GM12878 (cell line): ENCODE measurements around the gene APBA1. TPM values are rescaled to one million over a fixed set of nuclear protein-coding genes. Genes with fewer than 3 reads are reported as not detected.

Experiments used
- ATAC-seq: fragments of 200-7000 bp; cut with Tn5 transposase; 3 replicates; pipeline ENCODE4 v1.9.1; 2020; ENCODE audit warnings: mild to moderate bottlenecking, moderate library complexity
- BruUV-seq: library from RNA; stranded (reverse); fragments of 400-500 nt; replicated peaks from 2 replicates; lab custom pipeline; 2021; lab: Mats Ljungman, UMichigan
- CTCF ChIA-PET: fragments of 300-600 bp; sonication (Branson Sonifier 250); formaldehyde crosslinking; extraction: SDS; loops from one replicate; lab custom pipeline; 2021; ENCODE audit warnings: inconsistent platforms; lab: Yijun Ruan, JAX
- POLR2A ChIA-PET: fragments of 350-600 bp; formaldehyde crosslinking; extraction: SDS; loops from one replicate; lab custom pipeline; 2021; ENCODE audit warnings: inconsistent platforms; lab: Charles Lee
- RAD21 ChIA-PET: fragments of 300-600 bp; sonication (Branson Sonifier 250); formaldehyde crosslinking; loops from one replicate; lab custom pipeline; 2023; ENCODE audit warnings: antibody characterized with exemption; ENCODE audit not compliant: unreplicated experiment; lab: Charles Lee
- SMC1A ChIA-PET: fragments of 300-600 bp; sonication (Branson Sonifier 250); formaldehyde crosslinking; loops from one replicate; lab custom pipeline; 2023; ENCODE audit not compliant: unreplicated experiment, uncharacterized antibody; lab: Charles Lee
- DNase-seq: peaks from one replicate; pipeline ENCODE4 v3.0.0-alpha.2; 2011; ENCODE audit warnings: low read depth, low spot score
- FAIRE-seq: peaks from 3 replicates; lab custom pipeline; 2011; peaks lifted over from hg19 to GRCh38; lab: Jason Lieb, UNC
- H2AFZ ChIP-seq: 2 replicates; pipeline ENCODE4 v1.6.0; 2011; ENCODE audit warnings: low read depth, low read length, control low read depth; ENCODE audit not compliant: control insufficient read depth
- H3K27ac ChIP-seq: 2 replicates; pipeline ENCODE4 v1.5.1; 2011; ENCODE audit warnings: control low read depth; ENCODE audit not compliant: control insufficient read depth, insufficient read depth
- H3K27me3 ChIP-seq, 2 experiments: replicated peaks in 1 of 2; 2 replicates each; pipeline versions ENCODE4 v1.6.0 to v1.6.1; 2011; ENCODE audit warnings: low read length in 1 of 2; ENCODE audit not compliant: control insufficient read depth in 2 of 2, insufficient read depth in 2 of 2
- H3K36me3 ChIP-seq, 2 experiments: 2 replicates each; pipeline ENCODE4 v1.5.1; 2011; ENCODE audit warnings: low read length in 1 of 2; ENCODE audit not compliant: control insufficient read depth in 2 of 2, insufficient read depth in 2 of 2
- H3K4me1 ChIP-seq: 2 replicates; pipeline ENCODE4 v1.6.1; 2011; ENCODE audit warnings: mild to moderate bottlenecking, low read length, moderate library complexity, mixed read lengths; ENCODE audit not compliant: control insufficient read depth, insufficient read depth
- H3K4me2 ChIP-seq: 2 replicates; pipeline ENCODE4 v1.6.0; 2011; ENCODE audit warnings: control low read depth; ENCODE audit not compliant: control insufficient read depth, insufficient read depth
- H3K4me3 ChIP-seq: fragments of 200-600 bp; sonication (generic); 2 replicates; pipeline ENCODE4 v1.5.1; 2016
- H3K79me2 ChIP-seq: 2 replicates; pipeline ENCODE4 v1.6.0; 2011; ENCODE audit warnings: low read length; ENCODE audit not compliant: control insufficient read depth, insufficient read depth
- H3K9ac ChIP-seq: 2 replicates; pipeline ENCODE4 v1.8.0; 2011; ENCODE audit warnings: low read length, control low read depth, mixed read lengths; ENCODE audit not compliant: control insufficient read depth, insufficient read depth
- H3K9me3 ChIP-seq: replicated peaks from 3 replicates; pipeline ENCODE4 v1.5.1; 2011; ENCODE audit warnings: mild to moderate bottlenecking, low read length; ENCODE audit not compliant: control insufficient read depth, insufficient read depth
- H4K20me1 ChIP-seq: 2 replicates; pipeline ENCODE4 v1.6.0; 2011; ENCODE audit not compliant: control insufficient read depth, insufficient read depth
- CREB1 ChIP-seq: IDR thresholded peaks from 2 replicates; pipeline ENCODE4 v1.6.1; 2012; ENCODE audit warnings: low read depth, mild to moderate bottlenecking, inconsistent platforms
- ETV6 ChIP-seq, 2 experiments: fragments of 450-650 bp in 1 of 2; IDR thresholded peaks in 1 of 2; conservative IDR thresholded peaks in 1 of 2; 2 replicates each; pipeline ENCODE4 v1.6.1; 2014; ENCODE audit warnings: antibody characterized with exemption in 1 of 2, borderline replicate concordance in 1 of 2, low read depth in 1 of 2, mild to moderate bottlenecking in 1 of 2, moderate library complexity in 1 of 2
- NR2C2 ChIP-seq: IDR thresholded peaks from 2 replicates; pipeline ENCODE4 v1.6.1; 2011; ENCODE audit warnings: borderline replicate concordance, low read depth; ENCODE audit not compliant: control insufficient read depth, insufficient read length
- NRF1 ChIP-seq: conservative IDR thresholded peaks from 2 replicates; pipeline ENCODE4 v1.6.1; 2011; ENCODE audit warnings: mild to moderate bottlenecking, low read depth, low read length, improper control_type of control experiment
- RCOR1 ChIP-seq: conservative IDR thresholded peaks from 2 replicates; pipeline ENCODE4 v1.6.1; 2012; ENCODE audit warnings: low read depth, low read length, improper control_type of control experiment
- SMC3 ChIP-seq: IDR thresholded peaks from 2 replicates; pipeline ENCODE4 v1.6.1; 2011; ENCODE audit warnings: low read length, improper control_type of control experiment, borderline replicate concordance
- SPI1 ChIP-seq: IDR thresholded peaks from 2 replicates; pipeline ENCODE4 v1.6.1; 2011; ENCODE audit warnings: low read depth, mild to moderate bottlenecking, low read length, moderate library complexity, borderline replicate concordance; ENCODE audit not compliant: insufficient read depth
- WGBS: methylation state at CpG from one replicate; pipeline ENCODE4 v1.1.6; 2016; ENCODE audit warnings: low lambda C conversion rate; ENCODE audit not compliant: insufficient replicate concordance, insufficient coverage; ENCODE audit errors: missing lambda C conversion rate; 5-methylcytosine and 5-hydroxymethylcytosine counted together
- in situ Hi-C: fragments of 300-500 bp; cut with MboI; formaldehyde crosslinking; loops from 9 replicates; pipeline ENCODE4 v1.14.3; 2018; ENCODE audit warnings: mixed read lengths
- intact Hi-C: fragments of 100-400 bp; cut with micrococcal nuclease; formaldehyde crosslinking; loops from one replicate; pipeline ENCODE4 v1.14.2; 2022; ENCODE audit not compliant: unreplicated experiment
- polyA plus RNA-seq, 11 experiments: library from polyadenylated mRNA; depleted of rRNA in 4 of 11; unstranded in 6 of 11; stranded (reverse) in 5 of 11; fragments of >200 nt; fragmentation: Nextera tagmentation in 4 of 11; fragmentation: Illumina TruSeq in 1 of 11; extraction: Ambion mirVana in 4 of 11; extraction: Trizol in 1 of 11; gene quantifications; 1 replicate in 1 of 11; 2 replicates in 10 of 11; pipeline versions ENCODE4 v1.2.1 to v1.2.3, GENCODE V29; 2011 to 2016; ENCODE audit warnings: inconsistent platforms in 2 of 11, missing spikeins in 2 of 11, low read depth in 1 of 11
- total RNA-seq, 4 experiments: library from RNA; depleted of rRNA in 3 of 4; stranded (reverse); fragments of >200 nt in 3 of 4; fragmentation: Illumina TruSeq in 1 of 4; extraction: Trizol in 1 of 4; gene quantifications; 2 replicates each; pipeline versions ENCODE4 v1.2.1 to v1.2.3, GENCODE V29; 2013 to 2021
- TF ChIP-seq, protein P1 (sequence below): fragments of 450-650 bp; IDR thresholded peaks from 2 replicates; pipeline ENCODE4 v1.6.1; 2017; ENCODE audit warnings: antibody characterized with exemption, mild to moderate bottlenecking, moderate library complexity
- TF ChIP-seq, protein P2 (sequence below): IDR thresholded peaks from 2 replicates; pipeline ENCODE4 v1.6.1; 2012; ENCODE audit warnings: low read length, inconsistent platforms

APBA1 gene
- total and polyA plus RNA-seq, 10 of the 15 experiments (the other 5 are each of a cell fraction or from before 2014, with no cell fraction given) = 0.01 to 1.3 (median 0.05) TPM; not detected in 7

DNA sequence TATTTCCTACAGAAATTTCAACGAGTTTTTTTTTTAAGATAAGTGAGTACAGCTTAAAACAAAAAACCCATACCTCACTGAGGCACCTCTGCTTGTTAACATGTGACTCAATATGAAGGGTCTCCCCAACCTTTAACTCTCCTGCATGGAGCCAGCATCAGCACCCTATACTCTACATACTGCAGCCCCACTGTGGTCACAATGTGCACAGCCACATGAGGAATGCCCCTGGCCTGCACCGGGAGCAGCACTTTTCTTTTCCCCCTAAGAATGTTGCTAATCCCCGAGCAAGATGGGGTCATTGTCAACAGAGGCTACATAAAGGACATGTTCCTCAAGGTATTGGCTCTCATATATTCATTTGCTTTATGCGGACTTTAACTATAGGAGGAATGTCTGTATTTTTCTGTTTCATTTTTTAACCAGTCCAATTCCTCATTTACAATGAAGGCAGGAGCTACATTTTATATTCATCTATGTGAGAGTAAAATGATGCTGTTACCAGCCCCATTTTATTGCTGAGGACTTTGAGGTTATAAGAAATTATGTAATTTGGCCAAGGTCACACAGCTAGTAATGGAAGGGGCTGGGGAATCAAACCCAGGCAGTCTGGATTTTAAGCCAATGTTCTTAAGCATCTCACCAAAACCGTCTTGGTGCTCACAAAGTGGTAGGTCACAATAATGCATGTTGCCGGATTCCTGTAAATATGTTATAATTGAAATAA lies 93.0 kb downstream of the APBA1 start:
- no peak for DNase-seq
- RAD21 ChIA-PET = no interaction called here
- no peak for FAIRE-seq
- Histone ChIP-seq H3K4me2 (no peak overlapping the region), H3K79me2 (no peaks in the 10 kb centered on the region), H3K4me1 (no peaks in the 10 kb centered on the region), H3K36me3 (no peaks in the 10 kb centered on the region), H3K27ac (no peak overlapping the region), H2AFZ (no peak overlapping the region), H3K27me3 (no peaks in the 10 kb centered on the region), H3K4me3 (no peak overlapping the region), H3K9me3 (no peaks in the 10 kb centered on the region), H3K9ac (no peak overlapping the region), H4K20me1 (no peaks in the 10 kb centered on the region)
- BruUV-seq = no TSS peak
- in situ Hi-C loops (no loop called here), intact Hi-C loops (no loop called here)
- SMC1A ChIA-PET = no interaction called here
- ATAC-seq = no peak
- TF ChIP-seq CREB1 = no peak
- TF ChIP-seq NRF1 = no peak
- no peak for TF ChIP-seq ETV6 (conservative IDR thresholded peaks at IDR 0.05 in 1 of 2, IDR thresholded peaks at IDR 0.05 in 1 of 2; ENCODE audit: borderline replicate concordance in 1 of 2, low read depth in 1 of 2)
- TF ChIP-seq SMC3 = no peak
- TF ChIP-seq NR2C2 = no peak
- TF ChIP-seq SPI1 = no peak
- no peak for TF ChIP-seq RCOR1
- CTCF ChIA-PET = no interaction called here
- 44% methylated on average over 6 of the region's 6 CpGs for WGBS
- POLR2A ChIA-PET = no interaction called here

DNA sequence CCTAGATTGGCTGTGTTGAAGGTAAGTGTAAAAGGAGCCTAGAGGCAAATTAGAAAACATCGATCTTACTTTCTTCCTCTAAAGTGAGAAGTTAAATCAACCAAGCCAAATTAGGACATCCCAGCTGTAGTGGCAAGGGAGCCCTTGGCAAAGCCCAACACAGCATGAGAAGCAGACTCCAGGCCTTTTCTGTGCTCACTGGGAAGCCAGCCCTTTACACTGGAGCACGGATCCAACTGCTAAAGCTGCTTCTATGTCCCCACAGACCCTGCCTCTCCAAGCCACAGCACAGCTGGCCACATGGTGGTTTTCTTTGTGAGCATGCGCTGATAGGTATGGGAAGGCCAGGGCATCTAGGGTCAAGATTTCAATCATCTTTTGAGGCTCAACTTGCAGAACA lies 94.1 kb downstream of the APBA1 start:
- DNase-seq (no peak), FAIRE-seq (no peak), ATAC-seq (no peak)
- no peak overlapping the region for H3K4me3 ChIP-seq
- H3K9me3 ChIP-seq = no peaks in the 10 kb centered on the region
- no peak overlapping the region for H3K9ac ChIP-seq
- no peaks in the 10 kb centered on the region for H3K36me3 ChIP-seq
- BruUV-seq = no TSS peak
- TF ChIP-seq, protein P1, sequence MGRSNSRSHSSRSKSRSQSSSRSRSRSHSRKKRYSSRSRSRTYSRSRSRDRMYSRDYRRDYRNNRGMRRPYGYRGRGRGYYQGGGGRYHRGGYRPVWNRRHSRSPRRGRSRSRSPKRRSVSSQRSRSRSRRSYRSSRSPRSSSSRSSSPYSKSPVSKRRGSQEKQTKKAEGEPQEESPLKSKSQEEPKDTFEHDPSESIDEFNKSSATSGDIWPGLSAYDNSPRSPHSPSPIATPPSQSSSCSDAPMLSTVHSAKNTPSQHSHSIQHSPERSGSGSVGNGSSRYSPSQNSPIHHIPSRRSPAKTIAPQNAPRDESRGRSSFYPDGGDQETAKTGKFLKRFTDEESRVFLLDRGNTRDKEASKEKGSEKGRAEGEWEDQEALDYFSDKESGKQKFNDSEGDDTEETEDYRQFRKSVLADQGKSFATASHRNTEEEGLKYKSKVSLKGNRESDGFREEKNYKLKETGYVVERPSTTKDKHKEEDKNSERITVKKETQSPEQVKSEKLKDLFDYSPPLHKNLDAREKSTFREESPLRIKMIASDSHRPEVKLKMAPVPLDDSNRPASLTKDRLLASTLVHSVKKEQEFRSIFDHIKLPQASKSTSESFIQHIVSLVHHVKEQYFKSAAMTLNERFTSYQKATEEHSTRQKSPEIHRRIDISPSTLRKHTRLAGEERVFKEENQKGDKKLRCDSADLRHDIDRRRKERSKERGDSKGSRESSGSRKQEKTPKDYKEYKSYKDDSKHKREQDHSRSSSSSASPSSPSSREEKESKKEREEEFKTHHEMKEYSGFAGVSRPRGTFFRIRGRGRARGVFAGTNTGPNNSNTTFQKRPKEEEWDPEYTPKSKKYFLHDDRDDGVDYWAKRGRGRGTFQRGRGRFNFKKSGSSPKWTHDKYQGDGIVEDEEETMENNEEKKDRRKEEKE = no peak
- TF ChIP-seq, protein P2, sequence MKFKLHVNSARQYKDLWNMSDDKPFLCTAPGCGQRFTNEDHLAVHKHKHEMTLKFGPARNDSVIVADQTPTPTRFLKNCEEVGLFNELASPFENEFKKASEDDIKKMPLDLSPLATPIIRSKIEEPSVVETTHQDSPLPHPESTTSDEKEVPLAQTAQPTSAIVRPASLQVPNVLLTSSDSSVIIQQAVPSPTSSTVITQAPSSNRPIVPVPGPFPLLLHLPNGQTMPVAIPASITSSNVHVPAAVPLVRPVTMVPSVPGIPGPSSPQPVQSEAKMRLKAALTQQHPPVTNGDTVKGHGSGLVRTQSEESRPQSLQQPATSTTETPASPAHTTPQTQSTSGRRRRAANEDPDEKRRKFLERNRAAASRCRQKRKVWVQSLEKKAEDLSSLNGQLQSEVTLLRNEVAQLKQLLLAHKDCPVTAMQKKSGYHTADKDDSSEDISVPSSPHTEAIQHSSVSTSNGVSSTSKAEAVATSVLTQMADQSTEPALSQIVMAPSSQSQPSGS = no peak
- no peaks in the 10 kb centered on the region for H3K27me3 ChIP-seq
- in situ Hi-C loops (no loop called here), intact Hi-C loops (no loop called here)
- POLR2A ChIA-PET = no interaction called here
- RAD21 ChIA-PET = no interaction called here
- no peaks in the 10 kb centered on the region for H3K4me1 ChIP-seq
- no peak overlapping the region for H2AFZ ChIP-seq
- H3K79me2 ChIP-seq = no peaks in the 10 kb centered on the region
- H3K27ac ChIP-seq = no peak overlapping the region
- WGBS = 35% methylated on average over 3 of the region's 3 CpGs
- no peaks in the 10 kb centered on the region for H4K20me1 ChIP-seq
- CTCF ChIA-PET = interaction anchor here (1.0 kb wide), 1 partner anchor 156 kb away, joined by 4 read pairs; no protein-coding TSS in a partner anchor
- no peak overlapping the region for H3K4me2 ChIP-seq
- SMC1A ChIA-PET = no interaction called here
